CD14-positive monocyte (primary cell): ENCODE data around the gene NOD2. TPM values are rescaled to one million over a fixed set of nuclear protein-coding genes. Genes with fewer than 3 reads are reported as not detected.

Source experiments
- DNase-seq, 3 donors: peaks; one replicate each; pipeline ENCODE4 v3.0.0-alpha.2; 2011 to 2022
- H2AFZ ChIP-seq: 2 replicates; pipeline ENCODE4 v1.6.0; 2012; ENCODE audit warnings: mild to moderate bottlenecking, low read depth, low read length, inconsistent platforms; ENCODE audit not compliant: insufficient read depth, poor library complexity, severe bottlenecking
- H3K27ac ChIP-seq, 2 donors: 1 replicate in 1 of 2; 2 replicates in 1 of 2; pipeline ENCODE4 v1.5.1; 2012 to 2013; ENCODE audit warnings: low read length in 2 of 2, control low read depth in 1 of 2, inconsistent platforms in 1 of 2, low read depth in 1 of 2, mild to moderate bottlenecking in 1 of 2
- H3K27me3 ChIP-seq, 2 donors: one replicate each; pipeline versions ENCODE4 v1.6.0 to v1.6.1; 2011 to 2013; ENCODE audit warnings: low read length in 2 of 2; ENCODE audit not compliant: control insufficient read depth in 2 of 2, insufficient read depth in 2 of 2
- H3K36me3 ChIP-seq, 2 donors: replicated peaks in 1 of 2; 1 replicate in 1 of 2; 2 replicates in 1 of 2; pipeline versions ENCODE4 v1.5.1 to v1.6.1; 2012 to 2013; ENCODE audit warnings: low read length in 2 of 2, control low read depth in 1 of 2, inconsistent platforms in 1 of 2, mild to moderate bottlenecking in 1 of 2; ENCODE audit not compliant: insufficient read depth in 2 of 2, control insufficient read depth in 1 of 2
- H3K4me1 ChIP-seq, 2 donors: 1 replicate in 1 of 2; 2 replicates in 1 of 2; pipeline versions ENCODE4 v1.5.1 to v1.6.1; 2012 to 2013; ENCODE audit warnings: low read length in 2 of 2, control low read depth in 1 of 2, inconsistent platforms in 1 of 2, mild to moderate bottlenecking in 1 of 2, moderate library complexity in 1 of 2; ENCODE audit not compliant: insufficient read depth in 2 of 2, control insufficient read depth in 1 of 2
- H3K4me2 ChIP-seq: replicated peaks from 2 replicates; pipeline ENCODE3; 2012; ENCODE audit warnings: low read length, moderate library complexity, mild to moderate bottlenecking; ENCODE audit not compliant: poor library complexity, severe bottlenecking; ENCODE audit errors: extremely low read depth
- H3K4me3 ChIP-seq, 3 experiments: fragments of 200-600 bp in 1 of 3; sonication (generic) in 1 of 3; replicated peaks in 1 of 3; 1 replicate in 2 of 3; 2 replicates in 1 of 3; pipeline ENCODE4 v1.5.1; 2011 to 2013; ENCODE audit warnings: low read length in 3 of 3, mild to moderate bottlenecking in 3 of 3, control low read depth in 2 of 3, low read depth in 2 of 3, inconsistent platforms in 1 of 3, moderate library complexity in 1 of 3
- H3K79me2 ChIP-seq: 2 replicates; pipeline ENCODE4 v1.6.0; 2012; ENCODE audit warnings: mild to moderate bottlenecking, control low read depth, inconsistent platforms, low read length, moderate library complexity; ENCODE audit not compliant: insufficient read depth
- H3K9ac ChIP-seq: 2 replicates; pipeline ENCODE4 v1.6.0; 2017; ENCODE audit warnings: low read length, mild to moderate bottlenecking; ENCODE audit not compliant: insufficient read depth, poor library complexity, severe bottlenecking
- H3K9me3 ChIP-seq, 2 donors: replicated peaks in 1 of 2; 1 replicate in 1 of 2; 2 replicates in 1 of 2; pipeline versions ENCODE4 v1.5.1 to v1.6.1; 2012 to 2013; ENCODE audit warnings: low read length in 2 of 2, control low read depth in 1 of 2; ENCODE audit not compliant: control insufficient read depth in 1 of 2, insufficient read depth in 1 of 2
- H4K20me1 ChIP-seq: 2 replicates; pipeline ENCODE4 v1.6.0; 2012; ENCODE audit warnings: mild to moderate bottlenecking, low read length, control low read depth, moderate library complexity; ENCODE audit not compliant: insufficient read depth
- H3K27ac Mint-ChIP-seq, 7 donors: one replicate each; pipeline ENCODE4 v1.8.0; 2020; ENCODE audit warnings: mild to moderate bottlenecking in 7 of 7, mixed read lengths in 7 of 7, moderate library complexity in 6 of 7, inconsistent platforms in 2 of 7
- H3K27me3 Mint-ChIP-seq, 3 donors: one replicate each; pipeline ENCODE4 v1.8.0; 2021 to 2022; ENCODE audit warnings: low read depth in 3 of 3, mild to moderate bottlenecking in 3 of 3, mixed read lengths in 3 of 3, moderate library complexity in 3 of 3, inconsistent platforms in 1 of 3
- H3K36me3 Mint-ChIP-seq, 2 donors: one replicate each; pipeline ENCODE4 v1.8.0; 2020; ENCODE audit warnings: mixed read lengths in 2 of 2, inconsistent platforms in 1 of 2, mild to moderate bottlenecking in 1 of 2
- H3K4me1 Mint-ChIP-seq: one replicate; pipeline ENCODE4 v1.8.0; 2020; ENCODE audit warnings: mild to moderate bottlenecking, mixed read lengths
- H3K4me3 Mint-ChIP-seq, 2 donors: one replicate each; pipeline ENCODE4 v1.8.0; 2020; ENCODE audit warnings: mild to moderate bottlenecking in 2 of 2, mixed read lengths in 2 of 2, moderate library complexity in 1 of 2
- H3K9me3 Mint-ChIP-seq, 7 donors: one replicate each; pipeline ENCODE4 v1.8.0; 2020 to 2022; ENCODE audit warnings: mixed read lengths in 7 of 7, mild to moderate bottlenecking in 6 of 7, moderate library complexity in 6 of 7, inconsistent platforms in 2 of 7
- CTCF ChIP-seq: fragments of 200-600 bp; IDR thresholded peaks from one replicate; pipeline ENCODE4 v1.8.0; 2022; ENCODE audit warnings: antibody characterized with exemption, mild to moderate bottlenecking
- whole genome bisulfite sequencing: methylation state at CpG from one replicate; pipeline ENCODE4 v1.1.5; 2013; ENCODE audit warnings: missing lambda C conversion rate; ENCODE audit not compliant: insufficient coverage; 5-methylcytosine and 5-hydroxymethylcytosine counted together
- intact Hi-C, 2 donors: fragments of 100-400 bp; cut with micrococcal nuclease; formaldehyde crosslinking; loops; one replicate each; pipeline versions ENCODE4 v1.15.0 to v1.15.1; 2023
- polyA plus RNA-seq, 3 donors: library from polyadenylated mRNA; depleted of rRNA in 1 of 3; unstranded in 2 of 3; stranded (reverse) in 1 of 3; fragments of 300-500 nt in 2 of 3; fragments of >200 nt in 1 of 3; fragmentation: Illumina TruSeq in 2 of 3; gene quantifications; 1 replicate in 2 of 3; 2 replicates in 1 of 3; pipeline ENCODE4 v1.2.3, GENCODE V29; 2012 to 2021

Gene NOD2
- polyA plus RNA-seq, 3 donors = 18.5 to 83.3 (median 29.7) TPM

GRCh38 chr16:50685462-50686063 lies 7.8 kb upstream of the NOD2 start:
- Histone ChIP-seq H2AFZ (no peak overlapping the region), H3K79me2 (peaks cover 26% of the 10 kb centered on the region), H3K9ac (peak overlapping the region; percentile 80), H3K4me1 (peaks cover 72 to 79% of the 10 kb centered on the region in 2 donors), H3K36me3 (no peaks in the 10 kb centered on the region), H3K9me3 (no peaks in the 10 kb centered on the region), H3K4me2 (peak overlapping the region; percentile 55), H3K27ac (peak overlapping the region; percentile 93 to 100), H3K4me3 (peak overlapping the region in 2 of 3 experiments; percentile 23 to 60), H3K27me3 (no peaks in the 10 kb centered on the region), H4K20me1 (no peaks in the 10 kb centered on the region)
- intact Hi-C loops = loop anchor here in 1 of 2 donors (1.0 to 10.0 kb wide), 3 partner anchors 9 to 531 kb away; partner anchors contain the start of gene TENT4B
- Mint-ChIP-seq H3K4me3 (peak overlapping the region; percentile 59 to 83), H3K36me3 (peaks cover 5 to 7% of the 10 kb centered on the region in 2 donors), H3K27me3 (peaks cover 0 to 6% (median 2%) of the 10 kb centered on the region in 3 donors), H3K27ac (peak overlapping the region; percentile 96 to 100 (median 99)), H3K9me3 (peaks cover 0 to 2% (median 0%) of the 10 kb centered on the region in 7 donors), H3K4me1 (peaks cover 88% of the 10 kb centered on the region)
- peak; percentile 86 to 94 (median 90) for DNase-seq
- no peak for TF ChIP-seq CTCF
- WGBS = 34% methylated on average over 6 of the region's 8 CpGs

GRCh38 chr16:50688083-50688482 lies 5.3 kb upstream of the NOD2 start:
- no peak overlapping the region for H3K9ac ChIP-seq
- no peak for DNase-seq
- peaks cover 84% of the 10 kb centered on the region for H3K4me1 Mint-ChIP-seq
- H3K4me3 Mint-ChIP-seq = no peak overlapping the region
- no peak overlapping the region for H3K4me3 ChIP-seq
- H3K36me3 Mint-ChIP-seq = peaks cover 5 to 7% of the 10 kb centered on the region in 2 donors
- peaks cover 0 to 6% (median 2%) of the 10 kb centered on the region in 3 donors for H3K27me3 Mint-ChIP-seq
- peaks cover 58 to 63% of the 10 kb centered on the region in 2 donors for H3K4me1 ChIP-seq
- H2AFZ ChIP-seq = no peak overlapping the region
- no peaks in the 10 kb centered on the region for H3K9me3 ChIP-seq
- WGBS = 89% methylated on average over 10 of the region's 12 CpGs
- H3K27me3 ChIP-seq = no peaks in the 10 kb centered on the region
- peaks cover 0 to 2% (median 0%) of the 10 kb centered on the region in 7 donors for H3K9me3 Mint-ChIP-seq
- no peaks in the 10 kb centered on the region for H4K20me1 ChIP-seq
- H3K27ac Mint-ChIP-seq = peak overlapping the region in 4 of 7 donors; percentile 83 to 99 (median 86)
- peak overlapping the region in 1 of 2 donors; percentile 100 for H3K27ac ChIP-seq
- H3K79me2 ChIP-seq = peaks cover 12% of the 10 kb centered on the region
- intact Hi-C loops = loop anchor here in 1 of 2 donors (10.0 kb wide), 1 partner anchor 533 kb away; the partner anchor contains the start of gene TENT4B
- no peak overlapping the region for H3K4me2 ChIP-seq
- no peaks in the 10 kb centered on the region for H3K36me3 ChIP-seq
- no peak for TF ChIP-seq CTCF
